HG02759 (cell line): ENCODE results near the gene CD83.
"Not testable (repeated sequence)": the region's sequence is repeated elsewhere in the genome, so short reads cannot be mapped to it uniquely, and the experiment has no call there.

Source experiments
- ATAC-seq: cut with Tn5 transposase; IDR thresholded peaks from one replicate; pipeline ENCODE4 v1.9.1; 2021; ENCODE audit warnings: mild to moderate bottlenecking, moderate library complexity; ENCODE audit not compliant: unreplicated experiment

Gene CD83

GRCh38 chr6:14117158-14118090 lies at the start of gene CD83:
CD83 (plus strand) TSS chr6:14117772; CDS start chr6:14117812, 40 bp downstream.
- ATAC-seq = peak; percentile 80

- no peak for ATAC-seq
These were observed 49.4 kb upstream of the CD83 start for GRCh38 chr6:14068133-14068532.

GRCh38 chr6:14068623-14069022 lies 48.9 kb upstream of the CD83 start:
- no peak for ATAC-seq

GRCh38 chr6:14070457-14070856 lies 47.1 kb upstream of the CD83 start:
- ATAC-seq = no peak

- no peak for ATAC-seq
These were observed 45.5 kb upstream of the CD83 start for GRCh38 chr6:14072084-14072483.

- not testable (repeated sequence) for ATAC-seq
These were observed 43.8 kb upstream of the CD83 start for GRCh38 chr6:14073561-14074354.

GRCh38 chr6:14074476-14075094 lies 43.0 kb upstream of the CD83 start:
- ATAC-seq = no peak

- peak; percentile 68 for ATAC-seq
These were observed 42.5 kb upstream of the CD83 start for GRCh38 chr6:14075095-14075503.

GRCh38 chr6:14077193-14077867 lies 40.2 kb upstream of the CD83 start:
- no peak for ATAC-seq

GRCh38 chr6:14079433-14079832 lies 38.1 kb upstream of the CD83 start:
- ATAC-seq = no peak

GRCh38 chr6:14079971-14080370 lies 37.6 kb upstream of the CD83 start:
- no peak for ATAC-seq

- no peak for ATAC-seq
These were observed 36.4 kb upstream of the CD83 start for GRCh38 chr6:14081126-14081525.

- ATAC-seq = no peak
These were observed 34.8 kb upstream of the CD83 start for GRCh38 chr6:14082771-14083170.

- ATAC-seq = no peak
These were observed 34.3 kb upstream of the CD83 start for GRCh38 chr6:14083262-14083661.

- ATAC-seq = no peak
These were observed 33.8 kb upstream of the CD83 start for GRCh38 chr6:14083751-14084150.

GRCh38 chr6:14084388-14084787 lies 33.2 kb upstream of the CD83 start:
- ATAC-seq = no peak

- ATAC-seq = no peak
These were observed 32.3 kb upstream of the CD83 start for GRCh38 chr6:14085176-14085787.

GRCh38 chr6:14086701-14087100 lies 30.9 kb upstream of the CD83 start:
- no peak for ATAC-seq

GRCh38 chr6:14088600-14089192 lies 28.9 kb upstream of the CD83 start:
- no peak for ATAC-seq

GRCh38 chr6:14089224-14089623 lies 28.3 kb upstream of the CD83 start:
- peak; percentile 45 for ATAC-seq
